Measurements from ENCODE around the gene R3HDM4. TPM values are rescaled to one million over a fixed set of nuclear protein-coding genes. Genes with fewer than 3 reads are reported as not detected.
"Not testable (repeated sequence)": the region's sequence is repeated elsewhere in the genome, so short reads cannot be mapped to it uniquely, and the experiment has no call there.

R3HDM4 gene
- total RNA-seq, 2 experiments from 2014 or later: 108 to 113 TPM

GRCh38 chr19:861141-861755, 51.8 kb downstream of the R3HDM4 start:
- no peak for DNase-seq
- ATAC-seq (ENCODE audit: low read depth): no peak
- H3K4me3 Mint-ChIP-seq: no peak overlapping the region

GRCh38 chr19:858868-859843, 53.9 kb downstream of the R3HDM4 start, which contains the start of gene CFD:
Gene CFD (plus strand): TSS chr19:859664. CDS start chr19:859690, 26 bp downstream.
- DNase-seq (no peak), ATAC-seq (ENCODE audit: low read depth) (no peak)
- no peaks in the 10 kb centered on the region for H3K36me3 Mint-ChIP-seq
- no peak within 1 kb of the TSS for H3K4me3 Mint-ChIP-seq
- peaks cover 20% of the 10 kb centered on the region for H3K27me3 Mint-ChIP-seq
- peaks cover 11% of the 10 kb centered on the region for H3K4me1 Mint-ChIP-seq
- H3K27ac Mint-ChIP-seq: no peak within 1 kb of the TSS
- POLR2A ChIA-PET: interaction anchor here (1.6 kb wide), 1 partner anchor 126 kb away, joined by 4 read pairs; no protein-coding TSS in a partner anchor
- H3K9me3 Mint-ChIP-seq: no peaks in the 10 kb centered on the region

More at GRCh38 chr19:861141-861755, 51.8 kb downstream of the R3HDM4 start:
- Mint-ChIP-seq H3K4me1 (peaks cover 11% of the 10 kb centered on the region), H3K27ac (no peak overlapping the region), H3K9me3 (no peaks in the 10 kb centered on the region), H3K27me3 (peaks cover 20% of the 10 kb centered on the region), H3K36me3 (no peaks in the 10 kb centered on the region)
- POLR2A ChIA-PET: interaction anchor here (1.0 to 3.0 kb wide), 2 partner anchors 32 to 123 kb away, joined by 3 to 13 read pairs; partner anchors contain the start of genes RNU6-9 and WDR18

GRCh38 chr19:858284-858683, 54.7 kb downstream of the R3HDM4 start:
- DNase-seq (no peak), ATAC-seq (ENCODE audit: low read depth) (no peak)
- POLR2A ChIA-PET: interaction anchor here (0.7 to 1.6 kb wide), 3 partner anchors 50 to 305 kb away, joined by 4 to 5 read pairs (median 4); no protein-coding TSS in a partner anchor
- Mint-ChIP-seq H3K36me3 (no peaks in the 10 kb centered on the region), H3K27ac (no peak overlapping the region), H3K9me3 (no peaks in the 10 kb centered on the region), H3K4me3 (no peak overlapping the region), H3K27me3 (peaks cover 22% of the 10 kb centered on the region), H3K4me1 (peaks cover 6% of the 10 kb centered on the region)

GRCh38 chr19:855566-856120, 57.4 kb downstream of the R3HDM4 start:
- Mint-ChIP-seq H3K4me3 (no peak overlapping the region), H3K9me3 (no peaks in the 10 kb centered on the region), H3K27me3 (peaks cover 31% of the 10 kb centered on the region), H3K4me1 (no peaks in the 10 kb centered on the region), H3K36me3 (no peaks in the 10 kb centered on the region), H3K27ac (no peak overlapping the region)
- ATAC-seq (ENCODE audit: low read depth) (no peak), DNase-seq (no peak)
- POLR2A ChIA-PET: no interaction called here

GRCh38 chr19:855142-855541, 57.9 kb downstream of the R3HDM4 start:
- Mint-ChIP-seq H3K27ac (no peak overlapping the region), H3K4me1 (no peaks in the 10 kb centered on the region), H3K27me3 (peaks cover 31% of the 10 kb centered on the region), H3K9me3 (no peaks in the 10 kb centered on the region), H3K36me3 (no peaks in the 10 kb centered on the region), H3K4me3 (no peak overlapping the region)
- no peak for ATAC-seq (ENCODE audit: low read depth)
- POLR2A ChIA-PET: no interaction called here
- no peak for DNase-seq

- peaks cover 25% of the 10 kb centered on the region for H3K27me3 Mint-ChIP-seq
- no peaks in the 10 kb centered on the region for H3K4me1 Mint-ChIP-seq
- H3K4me3 Mint-ChIP-seq: no peak overlapping the region
- H3K9me3 Mint-ChIP-seq: no peaks in the 10 kb centered on the region
- ATAC-seq (ENCODE audit: low read depth) (no peak), DNase-seq (no peak)
- no peak overlapping the region for H3K27ac Mint-ChIP-seq
- POLR2A ChIA-PET: no interaction called here
- H3K36me3 Mint-ChIP-seq: no peaks in the 10 kb centered on the region
Observed at GRCh38 chr19:854549-854948, 58.5 kb downstream of the R3HDM4 start.

- peaks cover 25% of the 10 kb centered on the region for H3K27me3 Mint-ChIP-seq
- H3K36me3 Mint-ChIP-seq; H3K27ac Mint-ChIP-seq; DNase-seq; H3K4me3 Mint-ChIP-seq; H3K4me1 Mint-ChIP-seq; POLR2A ChIA-PET; H3K9me3 Mint-ChIP-seq; ATAC-seq (ENCODE audit: low read depth): not testable (repeated sequence)
Observed at GRCh38 chr19:853614-854220, 59.3 kb downstream of the R3HDM4 start.

GRCh38 chr19:853014-853585, 59.9 kb downstream of the R3HDM4 start:
- no peak for ATAC-seq (ENCODE audit: low read depth)
- Mint-ChIP-seq H3K27me3 (peaks cover 19% of the 10 kb centered on the region), H3K4me1 (no peaks in the 10 kb centered on the region), H3K9me3 (no peaks in the 10 kb centered on the region), H3K4me3 (no peak overlapping the region), H3K27ac (no peak overlapping the region), H3K36me3 (no peaks in the 10 kb centered on the region)
- POLR2A ChIA-PET: no interaction called here
- no peak for DNase-seq

- H3K4me1 Mint-ChIP-seq: no peaks in the 10 kb centered on the region
- no peak within 1 kb of the TSS for H3K27ac Mint-ChIP-seq
- no peaks in the 10 kb centered on the region for H3K36me3 Mint-ChIP-seq
- POLR2A ChIA-PET: no interaction called here
- H3K4me3 Mint-ChIP-seq: no peak within 1 kb of the TSS
- DNase-seq (no peak), ATAC-seq (ENCODE audit: low read depth) (no peak)
- no peaks in the 10 kb centered on the region for H3K9me3 Mint-ChIP-seq
- H3K27me3 Mint-ChIP-seq: peaks cover 16% of the 10 kb centered on the region
Observed at GRCh38 chr19:852136-853013, 60.6 kb downstream of the R3HDM4 start, which contains the start of gene ELANE. Gene ELANE (plus strand): TSS chr19:852303. CDS start chr19:852329, 26 bp downstream.

GRCh38 chr19:850979-851335, 62.1 kb downstream of the R3HDM4 start:
- Mint-ChIP-seq H3K27ac (no peak overlapping the region), H3K4me3 (no peak overlapping the region), H3K4me1 (no peaks in the 10 kb centered on the region), H3K9me3 (no peaks in the 10 kb centered on the region), H3K36me3 (no peaks in the 10 kb centered on the region), H3K27me3 (peaks cover 23% of the 10 kb centered on the region)
- DNase-seq (no peak), ATAC-seq (ENCODE audit: low read depth) (no peak)
- POLR2A ChIA-PET: no interaction called here

- POLR2A ChIA-PET: no interaction called here
- ATAC-seq (ENCODE audit: low read depth) (no peak), DNase-seq (no peak)
- Mint-ChIP-seq H3K4me1 (no peaks in the 10 kb centered on the region), H3K36me3 (no peaks in the 10 kb centered on the region), H3K4me3 (no peak overlapping the region), H3K9me3 (no peaks in the 10 kb centered on the region), H3K27me3 (peaks cover 27% of the 10 kb centered on the region), H3K27ac (no peak overlapping the region)
Observed at GRCh38 chr19:850221-850978, 62.6 kb downstream of the R3HDM4 start.

Measured in activated naive CD8-positive, alpha-beta T cell treated with anti-CD3 and anti-CD28 coated beads, Interleukin-2, amount 10 ng/mL, durations not matched to agents 7 days and 5 days (primary cell).